Erythroblast (primary cell): ENCODE measurements around the gene SGCG.

Experiments used
- GATA1 ChIP-seq: IDR thresholded peaks from 2 replicates; pipeline ENCODE4 v1.6.1; 2011; ENCODE audit warnings: low read depth, mild to moderate bottlenecking, control low read depth, low read length, moderate library complexity
- POLR2A ChIP-seq: IDR thresholded peaks from 2 replicates; pipeline ENCODE4 v1.6.1; 2011; ENCODE audit warnings: mild to moderate bottlenecking, low read length

DNA sequence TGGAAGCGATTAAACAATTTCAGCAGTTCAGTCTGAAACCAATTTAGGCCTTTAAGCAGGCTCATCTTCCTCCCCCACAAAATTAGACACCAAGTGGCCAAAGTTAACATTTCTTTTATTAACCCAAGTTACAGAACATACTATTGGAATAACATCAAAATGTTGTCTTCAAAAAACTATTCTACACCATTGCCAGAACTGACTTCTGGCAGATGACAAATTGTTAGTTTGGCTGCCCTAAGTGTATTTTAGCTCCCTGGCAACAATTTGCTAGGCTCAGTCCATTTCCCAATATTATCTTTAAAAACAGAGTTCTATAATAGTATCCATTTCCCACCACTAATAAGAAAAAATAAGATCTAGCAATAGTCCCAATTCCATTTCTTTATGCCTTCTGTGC is 107.8 kb downstream of the SGCG start:
- TF ChIP-seq POLR2A (no peak), GATA1 (no peak)
